ENCODE measurements around the gene CCDC32. TPM values are rescaled to one million over a fixed set of nuclear protein-coding genes. Genes with fewer than 3 reads are reported as not detected.

The CCDC32 gene
- total RNA-seq, 1 experiment from 2014 or later = 21.7 TPM

- DNase-seq (ENCODE audit: low spot score) = no peak
Observed at GRCh38 chr15:40513609-40514008, 51.2 kb downstream of the CCDC32 start.

DNA sequence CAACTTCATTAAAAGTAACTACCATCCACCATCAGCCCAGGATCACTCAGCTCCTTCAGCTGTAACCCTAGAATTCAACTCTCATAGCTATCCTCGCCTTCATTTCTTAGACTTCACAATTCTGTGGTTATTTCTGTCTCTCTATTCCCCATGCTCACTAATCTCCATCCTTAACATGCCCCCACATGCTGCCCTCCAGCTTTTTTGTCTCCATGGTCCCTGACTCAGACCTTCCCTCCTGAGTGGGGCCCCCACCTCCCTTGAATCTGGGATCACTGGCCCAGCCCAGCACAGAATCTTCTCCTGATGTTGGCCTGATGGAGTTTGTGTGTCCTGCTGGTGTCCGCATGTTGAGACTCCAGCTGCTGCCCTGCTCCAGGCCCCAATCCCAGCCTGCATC lies 52.4 kb downstream of the CCDC32 start:
- DNase-seq (ENCODE audit: low spot score) = no peak

DNA sequence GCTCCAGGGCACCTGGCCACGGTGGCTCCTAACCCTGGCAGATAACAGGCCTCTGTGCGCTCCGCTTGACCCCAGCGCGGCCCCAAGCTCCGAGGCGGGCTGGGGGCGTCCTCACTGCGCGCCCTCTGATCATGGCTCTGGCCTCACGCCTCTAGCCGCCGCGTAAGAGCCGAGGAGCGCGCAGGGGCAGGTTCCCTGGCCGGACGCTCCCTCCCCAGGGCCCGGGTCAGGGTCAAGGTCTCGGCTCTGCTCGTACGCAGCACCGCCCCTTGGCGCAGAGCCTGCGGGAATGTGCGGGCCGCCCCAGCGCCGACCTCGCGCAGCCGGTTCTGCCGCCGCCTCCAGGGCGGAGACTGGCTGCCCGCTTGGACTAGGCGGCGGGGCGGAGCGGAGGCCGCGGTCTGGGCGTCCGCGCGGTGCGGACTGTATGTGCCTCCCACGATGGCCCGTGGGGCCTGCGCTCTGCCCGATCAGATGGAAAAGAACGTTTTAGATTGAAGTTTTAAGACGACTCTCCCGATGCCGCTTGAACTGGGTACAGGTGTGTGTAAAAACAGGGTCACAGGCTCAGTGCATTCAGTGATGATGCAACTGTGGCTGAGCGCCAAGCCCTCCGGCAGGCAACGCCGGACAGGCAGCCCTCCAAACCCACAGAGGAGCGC lies 53.2 kb downstream of the CCDC32 start:
- peak; percentile 80 for DNase-seq (ENCODE audit: low spot score)

DNA sequence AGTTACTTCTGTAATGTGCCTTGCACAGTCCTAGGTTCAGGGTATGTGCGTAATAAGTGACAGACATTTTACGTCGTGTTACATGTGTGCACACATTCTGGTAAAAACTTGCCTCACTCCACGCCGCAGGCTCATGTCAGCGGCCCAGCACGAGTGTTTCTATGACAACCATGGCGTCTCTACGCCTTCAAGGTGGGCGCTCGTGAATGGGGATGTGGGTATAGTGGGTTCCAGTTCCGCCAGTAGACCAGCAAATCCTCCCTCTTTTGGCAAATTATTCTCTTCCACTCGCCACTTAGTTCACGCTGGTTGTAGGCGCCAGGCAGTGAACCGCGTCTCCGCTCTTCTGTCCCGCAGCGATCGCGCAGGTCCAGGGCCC lies 53.8 kb downstream of the CCDC32 start:
- DNase-seq (ENCODE audit: low spot score) = no peak

- no peak for DNase-seq (ENCODE audit: low spot score)
Observed at GRCh38 chr15:40510201-40510600, 54.6 kb downstream of the CCDC32 start.

DNA sequence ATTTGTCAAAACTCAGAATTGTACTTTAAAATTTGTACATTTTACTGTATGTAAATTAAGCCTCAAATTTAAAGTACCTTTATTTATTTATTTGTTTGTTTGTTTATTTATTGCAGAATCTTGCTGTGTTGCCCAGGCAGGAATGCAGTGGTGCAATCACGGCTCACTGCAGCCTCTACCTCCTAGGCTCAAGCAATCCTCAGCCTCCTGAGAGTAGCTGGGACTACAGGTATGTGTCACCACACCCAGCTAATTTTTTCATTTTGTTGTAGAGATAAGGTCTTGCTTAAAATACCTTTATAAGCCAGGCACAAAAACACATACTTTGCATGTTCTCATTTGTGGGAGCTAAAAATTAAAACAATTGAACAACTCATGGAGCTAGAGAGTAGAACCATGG lies 56.6 kb downstream of the CCDC32 start:
- no peak for DNase-seq (ENCODE audit: low spot score)

DNA sequence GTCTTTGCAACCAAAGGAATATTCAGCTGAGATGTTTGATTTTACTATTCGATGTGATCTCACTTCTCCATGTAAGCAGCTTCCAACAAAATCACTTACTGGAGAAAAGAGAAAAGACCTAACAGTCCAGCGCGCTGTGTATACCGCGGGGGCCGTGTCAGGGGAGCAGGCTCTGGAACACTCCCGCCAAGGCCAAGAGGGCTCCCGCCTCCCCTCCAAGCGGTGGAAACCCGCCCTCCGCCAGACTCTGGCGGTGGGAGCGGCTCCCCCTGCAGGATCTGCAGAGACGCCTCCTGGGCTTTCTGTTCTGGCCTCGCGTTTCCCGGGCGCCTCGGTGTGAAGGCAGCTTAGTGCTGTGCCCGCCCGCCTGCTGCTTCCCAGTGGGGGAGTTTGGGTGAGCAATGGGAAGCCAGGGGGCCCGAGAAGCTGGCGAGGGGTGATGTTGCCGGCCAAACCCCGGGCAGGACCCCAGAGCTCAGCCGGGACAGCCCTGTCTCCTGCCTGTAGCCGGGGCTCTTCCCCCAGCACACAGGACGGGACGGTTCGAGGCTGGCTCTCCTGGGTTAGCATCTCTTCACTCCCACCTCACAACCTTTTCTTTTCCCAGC lies 57.8 kb downstream of the CCDC32 start:
- DNase-seq (ENCODE audit: low spot score) = peak; percentile 78

Small RNA genes lying within 50 kb of the gene (small RNA-seq; reads per million reads assigned to genes)
- gene RF00017 (not detected), gene RNU6-516P (not detected)

Other genes starting within 250 kb of the CCDC32 start
- 7.9 and 10.2 TPM in 2 replicates for gene INAFM2, start 241.3 kb downstream of the CCDC32 start, total RNA-seq (2014; rRNA removed; shearing (Covaris generic))
- 15.3 and 16.4 TPM in 2 replicates for gene CCDC9B, start 224.1 kb downstream of the CCDC32 start, total RNA-seq (2014; rRNA removed; shearing (Covaris generic))
- 72.8 and 94.3 TPM in 2 replicates for gene PHGR1, start 214.0 kb downstream of the CCDC32 start, total RNA-seq (2014; rRNA removed; shearing (Covaris generic))
- gene DISP2, start 206.8 kb downstream of the CCDC32 start, total RNA-seq (2014; rRNA removed; shearing (Covaris generic)) = 0.81 and 1.3 TPM in 2 replicates
- 58.7 and 72.9 TPM in 2 replicates for gene KNSTRN, start 182.3 kb downstream of the CCDC32 start, total RNA-seq (2014; rRNA removed; shearing (Covaris generic))
- 38.8 and 44.6 TPM in 2 replicates for gene IVD, start 159.2 kb downstream of the CCDC32 start, total RNA-seq (2014; rRNA removed; shearing (Covaris generic))
- 26.6 and 26.7 TPM in 2 replicates for gene BAHD1, start 124.1 kb downstream of the CCDC32 start, total RNA-seq (2014; rRNA removed; shearing (Covaris generic))
- gene CHST14, start 94.1 kb downstream of the CCDC32 start, total RNA-seq (2014; rRNA removed; shearing (Covaris generic)) = 8.6 and 9.0 TPM in 2 replicates
- 26.7 and 38.7 TPM in 2 replicates for gene RPUSD2, start 4.3 kb upstream of the CCDC32 start, total RNA-seq (2014; rRNA removed; shearing (Covaris generic))
- gene KNL1, start 29.2 kb upstream of the CCDC32 start, total RNA-seq (2014; rRNA removed; shearing (Covaris generic)) = 13.1 and 17.7 TPM in 2 replicates
- 15.7 and 16.1 TPM in 2 replicates for gene RAD51, start 130.1 kb upstream of the CCDC32 start, total RNA-seq (2014; rRNA removed; shearing (Covaris generic))
- gene RMDN3, start 190.2 kb upstream of the CCDC32 start, total RNA-seq (2014; rRNA removed; shearing (Covaris generic)) = 33.2 and 35.7 TPM in 2 replicates
- 327 and 329 TPM in 2 replicates for gene GCHFR, start 199.0 kb upstream of the CCDC32 start, total RNA-seq (2014; rRNA removed; shearing (Covaris generic))
- 8.4 and 12.0 TPM in 2 replicates for gene C15orf62, start 204.9 kb upstream of the CCDC32 start, total RNA-seq (2014; rRNA removed; shearing (Covaris generic))
- gene ZFYVE19, start 242.0 kb upstream of the CCDC32 start, total RNA-seq (2014; rRNA removed; shearing (Covaris generic)) = 66.0 and 68.6 TPM in 2 replicates
- 47.9 and 53.5 TPM in 2 replicates for gene DNAJC17, start 242.4 kb upstream of the CCDC32 start, total RNA-seq (2014; rRNA removed; shearing (Covaris generic))

Data from HT-29 (cell line).